ENCODE data around the gene SLC25A11. TPM values are rescaled to one million over a fixed set of nuclear protein-coding genes. Genes with fewer than 3 reads are reported as not detected.
A peak's percentile ranks its signal among the peaks of the same experiment; 100 is the strongest.

SLC25A11 gene
- total RNA-seq, 1 experiment from 2014 or later, result 65.9 TPM

GRCh38 chr17:4986951-4987766, 47.3 kb upstream of the SLC25A11 start, which contains the start of gene CAMTA2:
TSS of gene CAMTA2 (minus strand) at chr17:4987675. CDS start at chr17:4986222, 1,453 bp downstream.
- Histone ChIP-seq H3K27me3 (ENCODE audit: control insufficient read depth, insufficient read depth, low read length) (no peaks in the 10 kb centered on the region), H3K36me3 (ENCODE audit: control insufficient read depth, insufficient read depth, low read length) (no peaks in the 10 kb centered on the region; the same call in 1 of the 2 replicates), H3K4me1 (ENCODE audit: control insufficient read depth, insufficient read depth, low read length) (peaks cover 6% of the 10 kb centered on the region; the same call in 1 of the 2 replicates), H3K9me3 (ENCODE audit: control insufficient read depth, insufficient read depth, low read depth, low read length) (no peaks in the 10 kb centered on the region), H3K4me3 (ENCODE audit: low read depth in 2 of 2, low read length in 2 of 2) (peak within 1 kb of the TSS; percentile 67 to 75), H3K27ac (ENCODE audit: low read length) (peak within 1 kb of the TSS; percentile 85)
- ChIA-PET CTCF (interaction anchor here (0.6 kb wide), 1 partner anchor 49 kb away, joined by 4 read pairs; no protein-coding TSS in a partner anchor), POLR2A (interaction anchor here (0.6 kb wide), 2 partner anchors 38 to 68 kb away, joined by 3 to 8 read pairs; no protein-coding TSS in a partner anchor)
- DNase-seq (ENCODE audit: low read depth, low spot score) (no peak), ATAC-seq (peak; percentile 95)
- BruUV-seq (replicated peaks), result no TSS peak
- in situ Hi-C loops (cut with HindIII; ENCODE audit: low pct_unique_long_range_greater_than_20kb, low sequenced_read_pairs), result no loop called here
- TF ChIP-seq TCF7L2 (IDR thresholded peaks at IDR 0.05; ENCODE audit: low read depth, low read length) (no peak), REST (IDR thresholded peaks at IDR 0.05; ENCODE audit: insufficient read depth in 1 of 2, low read depth in 2 of 2, low read length in 1 of 2) (0 out of 4 replicates have a peak, but pooled peaks of 1 of the 2 experiments have one; percentile 1), POLR2AphosphoS5 (IDR thresholded peaks at IDR 0.05; ENCODE audit: low read depth, low read length) (peak; percentile 48; the same call in 1 of the 2 replicates), SIN3A (IDR thresholded peaks at IDR 0.05; ENCODE audit: borderline replicate concordance, insufficient read depth, low read depth, low read length) (no peak; the same call in 1 of the 2 replicates), CTCF (IDR thresholded peaks at IDR 0.05) (peak; percentile 91)
- intact Hi-C loops (cut with micrococcal nuclease; ENCODE audit: unreplicated experiment), result no loop called here

- BruUV-seq (replicated peaks), result no TSS peak
- no peaks in the 10 kb centered on the region; the same call in 1 of the 2 replicates for H3K36me3 ChIP-seq (ENCODE audit: control insufficient read depth, insufficient read depth, low read length)
- H3K27ac ChIP-seq (ENCODE audit: low read length), result peak overlapping the region; percentile 71; the same call in 1 of the 2 replicates
- peak overlapping the region; percentile 67 to 75 for H3K4me3 ChIP-seq (ENCODE audit: low read depth in 2 of 2, low read length in 2 of 2)
- CTCF ChIA-PET, result interaction anchor here (0.6 kb wide), 1 partner anchor 50 kb away, joined by 4 read pairs; no protein-coding TSS in a partner anchor
- H3K4me1 ChIP-seq (ENCODE audit: control insufficient read depth, insufficient read depth, low read length), result peaks cover 6% of the 10 kb centered on the region; the same call in 1 of the 2 replicates
- DNase-seq (ENCODE audit: low read depth, low spot score) (no peak), ATAC-seq (peak; percentile 12; the same call in 1 of the 2 replicates)
- intact Hi-C loops (cut with micrococcal nuclease; ENCODE audit: unreplicated experiment) (no loop called here), in situ Hi-C loops (cut with HindIII; ENCODE audit: low pct_unique_long_range_greater_than_20kb, low sequenced_read_pairs) (no loop called here)
- no peaks in the 10 kb centered on the region for H3K9me3 ChIP-seq (ENCODE audit: control insufficient read depth, insufficient read depth, low read depth, low read length)
- no peak for TF ChIP-seq REST (IDR thresholded peaks at IDR 0.05; ENCODE audit: insufficient read depth in 1 of 2, low read depth in 2 of 2, low read length in 1 of 2)
- no peak for TF ChIP-seq CTCF (IDR thresholded peaks at IDR 0.05)
- TF ChIP-seq SIN3A (IDR thresholded peaks at IDR 0.05; ENCODE audit: borderline replicate concordance, insufficient read depth, low read depth, low read length), result no peak
- TF ChIP-seq POLR2AphosphoS5 (IDR thresholded peaks at IDR 0.05; ENCODE audit: low read depth, low read length), result no peak
- TF ChIP-seq TCF7L2 (IDR thresholded peaks at IDR 0.05; ENCODE audit: low read depth, low read length), result no peak
- H3K27me3 ChIP-seq (ENCODE audit: control insufficient read depth, insufficient read depth, low read length), result no peaks in the 10 kb centered on the region
- POLR2A ChIA-PET, result interaction anchor here (0.6 kb wide), 2 partner anchors 37 to 67 kb away, joined by 3 to 8 read pairs; no protein-coding TSS in a partner anchor
Measured at GRCh38 chr17:4986403-4986802, 46.6 kb upstream of the SLC25A11 start.
